GM08714 (cell line): ENCODE data around the gene GNAO1.
"Not testable (repeated sequence)": the region's sequence is repeated elsewhere in the genome, so short reads cannot be mapped to it uniquely, and the experiment has no call there.

ENCODE experiments used
- H3K4me3 ChIP-seq: fragments of 200-500 bp; sonication (Bioruptor generic); 2 replicates; pipeline ENCODE4 v1.5.1; 2014; ENCODE audit warnings: mild to moderate bottlenecking, low read length, inconsistent platforms
- ZNF274 ChIP-seq: IDR thresholded peaks from 2 replicates; pipeline ENCODE4 v1.6.1; 2012; ENCODE audit warnings: mild to moderate bottlenecking, low read depth, low read length

The GNAO1 gene

GRCh38 chr16:56369202-56369601 is 177.9 kb downstream of the GNAO1 start:
- TF ChIP-seq ZNF274, result no peak
- H3K4me3 ChIP-seq, result no peak overlapping the region

DNA sequence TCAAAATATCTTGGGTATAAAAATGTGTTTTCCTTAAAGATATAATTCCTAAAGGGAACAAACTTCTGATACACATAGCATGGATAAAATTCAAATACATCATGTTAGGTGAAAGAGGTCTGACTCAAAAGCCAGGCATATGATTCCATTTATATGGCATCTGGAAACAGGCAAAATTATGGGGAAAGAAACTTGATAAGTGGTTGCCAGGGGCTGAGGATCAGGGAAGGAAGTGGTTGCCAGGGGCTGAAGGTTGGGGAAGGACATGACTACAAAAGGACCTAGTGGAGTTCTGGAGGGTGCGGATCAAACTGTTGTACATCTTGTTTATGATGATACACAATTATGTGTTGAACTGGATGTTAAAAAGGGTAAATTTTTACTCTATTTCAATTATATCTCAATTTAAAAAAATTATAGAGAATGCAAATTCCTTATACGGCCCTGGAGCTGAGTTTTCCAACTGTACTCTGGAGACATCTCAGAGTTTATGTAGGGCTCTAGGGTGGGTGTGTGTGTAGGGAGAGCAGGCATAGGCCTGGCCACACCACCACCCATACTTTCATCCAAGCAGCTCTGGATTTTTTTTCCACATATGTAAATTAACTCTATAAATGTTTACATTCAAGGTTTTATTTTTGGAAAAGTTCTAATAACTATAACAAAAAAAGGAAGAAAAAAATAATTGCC is 179.0 kb downstream of the GNAO1 start:
- no peak overlapping the region for H3K4me3 ChIP-seq
- TF ChIP-seq ZNF274, result no peak

DNA sequence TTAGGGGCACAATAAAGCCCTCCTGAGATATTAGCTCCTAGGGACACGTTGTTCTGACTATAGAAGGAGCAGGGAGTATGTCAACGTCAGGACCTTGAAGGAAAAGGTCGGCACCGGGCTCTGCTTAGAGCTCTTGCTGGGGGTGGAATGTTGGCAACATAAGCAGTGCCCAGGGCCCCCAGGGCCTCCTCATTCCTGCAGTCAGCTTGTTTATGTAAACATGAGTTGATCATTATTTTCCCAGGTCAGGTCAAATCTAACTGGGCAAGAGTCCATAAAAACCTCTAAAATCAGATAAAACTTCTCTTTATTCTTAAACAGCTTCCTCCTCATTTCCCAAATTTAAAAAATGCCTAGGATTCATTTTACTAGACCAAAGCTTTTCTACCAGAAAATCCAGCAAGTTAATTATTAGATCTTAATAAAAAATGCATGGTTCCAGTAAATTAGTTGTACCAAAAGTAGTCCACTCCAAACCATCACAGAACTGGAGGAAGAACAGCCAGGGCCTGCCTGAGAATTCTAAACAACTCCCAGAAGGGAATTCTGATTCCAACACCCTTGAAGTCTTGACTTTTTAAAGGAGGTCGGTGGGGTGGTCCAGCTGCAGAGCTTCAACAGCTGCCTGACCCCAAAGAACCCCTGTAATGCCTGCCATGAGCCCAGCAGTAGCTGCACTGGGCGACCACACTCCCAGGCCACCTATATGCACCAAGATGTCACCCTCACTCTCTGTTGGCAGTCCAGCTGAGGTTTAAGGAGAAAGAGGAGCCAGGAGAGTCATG is 179.8 kb downstream of the GNAO1 start:
- H3K4me3 ChIP-seq, result no peak overlapping the region
- no peak for TF ChIP-seq ZNF274

DNA sequence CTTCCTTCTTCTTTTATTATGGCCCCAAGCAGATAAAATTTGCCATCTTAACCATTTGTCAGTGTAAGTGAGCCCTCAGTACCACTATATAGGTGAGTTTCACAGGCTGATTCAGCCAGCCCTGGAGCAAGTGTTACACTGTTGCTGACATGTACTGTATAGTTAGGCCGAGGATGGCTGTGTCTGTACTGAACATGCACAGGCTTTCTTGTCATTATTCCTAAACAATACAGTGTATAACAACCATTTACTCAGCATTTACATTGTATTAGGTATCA is 180.3 kb downstream of the GNAO1 start:
- H3K4me3 ChIP-seq, result no peak overlapping the region
- TF ChIP-seq ZNF274, result no peak

- H3K4me3 ChIP-seq, result no peak overlapping the region
- no peak for TF ChIP-seq ZNF274
Measured at GRCh38 chr16:56372013-56372634, 180.8 kb downstream of the GNAO1 start.

DNA sequence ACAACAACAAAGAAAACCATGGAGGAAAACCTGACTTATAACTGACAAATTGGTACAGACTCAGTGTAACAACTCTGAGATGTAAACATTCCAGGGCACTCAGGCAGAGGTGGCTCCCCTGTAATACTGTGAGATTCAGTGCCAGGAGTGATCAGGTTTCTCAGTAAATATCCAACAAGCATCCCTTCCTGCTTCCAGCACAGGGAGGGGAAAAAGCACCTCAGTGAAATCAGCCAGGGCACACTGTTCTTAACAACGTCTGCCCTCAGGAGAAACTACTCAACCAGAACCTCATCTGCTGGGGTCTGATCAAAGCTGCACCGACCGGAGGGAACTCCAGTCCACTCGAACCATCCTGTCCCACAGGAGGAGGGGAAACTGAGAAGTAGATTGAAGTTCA is 181.7 kb downstream of the GNAO1 start:
- H3K4me3 ChIP-seq, result no peak overlapping the region
- TF ChIP-seq ZNF274, result no peak

- H3K4me3 ChIP-seq, result not testable (repeated sequence)
Measured at GRCh38 chr16:56375792-56376191, 184.5 kb downstream of the GNAO1 start.

DNA sequence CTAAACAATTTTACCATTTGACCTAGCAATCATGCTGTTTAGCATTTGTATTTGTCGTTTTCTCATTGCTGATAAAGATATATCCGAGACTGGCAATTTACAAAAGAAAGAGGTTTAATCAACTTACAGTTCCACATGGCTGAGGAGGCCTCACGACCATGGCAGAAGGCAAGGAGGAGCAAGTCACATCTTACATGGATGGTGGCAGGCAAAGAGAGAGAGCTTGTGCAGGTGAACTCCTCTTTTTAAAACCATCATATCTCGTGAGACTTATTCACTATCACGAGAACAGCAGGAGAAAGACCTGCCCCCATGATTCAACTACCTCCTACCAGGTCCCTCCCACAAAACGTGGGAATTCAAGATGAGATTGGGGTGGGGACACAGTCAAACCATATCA is 187.8 kb downstream of the GNAO1 start:
- H3K4me3 ChIP-seq, result not testable (repeated sequence)

- H3K4me3 ChIP-seq, result not testable (repeated sequence)
Measured at GRCh38 chr16:56380778-56381485, 189.6 kb downstream of the GNAO1 start.

DNA sequence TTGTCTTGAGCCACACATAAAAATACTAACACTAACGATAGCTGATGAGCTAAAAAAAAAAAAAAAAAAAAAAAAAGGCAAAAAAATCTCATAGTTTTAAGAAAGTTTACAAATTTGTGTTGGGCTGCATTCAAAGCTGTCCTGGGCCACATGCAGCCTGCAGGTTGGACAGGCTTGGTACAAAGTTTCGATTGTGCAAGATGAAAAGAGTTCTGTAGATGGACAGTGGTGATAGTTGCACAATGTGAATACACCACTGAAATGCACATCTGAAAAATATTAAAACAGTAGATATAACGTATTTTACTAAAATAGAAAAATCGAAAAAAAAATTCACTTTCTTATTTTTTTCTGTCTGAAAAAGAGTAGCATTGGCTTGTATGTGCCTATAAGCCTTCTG is 191.2 kb downstream of the GNAO1 start:
- TF ChIP-seq ZNF274, result no peak
- no peak overlapping the region for H3K4me3 ChIP-seq

DNA sequence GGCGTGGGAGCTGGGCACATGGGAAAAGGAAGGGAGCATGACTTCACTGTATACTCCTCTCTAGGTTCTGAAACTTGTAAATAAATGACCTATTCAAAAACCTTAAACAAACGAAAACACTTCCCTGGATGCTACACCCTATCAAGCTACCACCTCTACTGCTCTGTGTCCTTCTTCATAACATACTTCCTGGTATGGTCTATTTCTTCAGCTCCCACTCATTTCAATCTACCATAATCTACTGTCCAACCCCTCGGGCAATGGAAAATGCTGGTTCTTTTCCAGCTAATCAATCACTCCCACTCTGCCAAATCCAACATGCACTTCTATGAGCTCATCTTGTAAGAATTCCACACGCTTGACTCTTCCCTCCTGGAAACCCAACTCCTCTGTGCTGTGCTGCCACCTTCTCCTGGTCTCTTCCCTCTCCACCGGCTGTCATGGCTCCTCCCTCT is 191.6 kb downstream of the GNAO1 start:
- no peak overlapping the region for H3K4me3 ChIP-seq
- no peak for TF ChIP-seq ZNF274

DNA sequence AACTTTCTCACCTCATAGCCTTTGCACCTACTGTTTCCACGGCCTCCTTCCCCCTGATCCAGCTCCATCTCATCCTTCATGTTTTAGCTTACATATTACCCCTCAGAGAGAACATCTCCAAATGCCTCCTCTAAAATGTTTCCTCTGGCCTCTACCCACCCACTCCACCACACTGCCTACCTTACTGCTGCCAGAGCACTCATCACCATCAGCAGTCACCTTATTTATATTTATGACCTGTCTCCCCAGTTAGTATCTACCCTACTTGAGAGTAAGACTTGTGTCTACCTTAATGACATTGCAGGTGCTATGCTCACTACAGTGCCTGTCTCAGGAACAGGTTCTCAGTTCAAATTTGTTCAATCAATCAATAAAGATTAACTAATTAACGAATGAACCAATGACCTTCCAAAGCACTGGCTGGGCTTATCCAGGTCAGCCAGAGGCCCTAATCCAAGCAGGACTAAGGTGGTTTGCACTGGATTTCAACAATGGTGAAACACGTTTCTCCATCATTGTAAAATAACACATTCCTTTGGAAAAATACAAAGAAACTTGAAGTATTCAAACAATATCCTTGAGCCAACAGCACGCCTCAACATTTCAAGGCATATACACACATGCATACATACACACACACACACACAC is 192.9 kb downstream of the GNAO1 start:
- no peak overlapping the region for H3K4me3 ChIP-seq
- no peak for TF ChIP-seq ZNF274

DNA sequence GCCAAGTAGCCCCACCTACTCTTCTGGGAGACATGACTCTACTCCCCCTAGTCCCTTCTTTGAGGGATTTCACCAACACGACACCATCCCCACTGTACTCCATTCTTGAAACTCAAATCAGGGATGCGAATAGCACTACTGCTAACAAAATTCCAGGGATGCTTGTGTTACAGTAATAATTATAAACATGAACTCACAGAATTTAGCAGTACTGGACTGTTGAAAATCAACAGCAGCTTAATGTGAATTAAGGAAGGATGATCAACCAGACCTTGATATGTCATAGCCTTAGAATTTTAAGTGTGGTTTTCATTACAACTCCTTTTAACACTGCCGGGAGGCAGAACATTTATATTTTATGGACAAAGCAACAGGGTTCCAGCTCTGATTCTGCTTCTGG is 196.1 kb downstream of the GNAO1 start:
- no peak for TF ChIP-seq ZNF274
- H3K4me3 ChIP-seq, result no peak overlapping the region

- TF ChIP-seq ZNF274, result no peak
- no peak overlapping the region for H3K4me3 ChIP-seq
Measured at GRCh38 chr16:56388209-56388608, 196.9 kb downstream of the GNAO1 start.
